Activated CD8-positive, alpha-beta memory T cell treated with anti-CD3 and anti-CD28 coated beads for 24 hours (primary cell): Measurements from ENCODE around the gene BAIAP2L2.

Experiments used
- DNase-seq: peaks from one replicate; pipeline ENCODE4 v3.0.0-alpha.2; 2020

BAIAP2L2 gene

DNA sequence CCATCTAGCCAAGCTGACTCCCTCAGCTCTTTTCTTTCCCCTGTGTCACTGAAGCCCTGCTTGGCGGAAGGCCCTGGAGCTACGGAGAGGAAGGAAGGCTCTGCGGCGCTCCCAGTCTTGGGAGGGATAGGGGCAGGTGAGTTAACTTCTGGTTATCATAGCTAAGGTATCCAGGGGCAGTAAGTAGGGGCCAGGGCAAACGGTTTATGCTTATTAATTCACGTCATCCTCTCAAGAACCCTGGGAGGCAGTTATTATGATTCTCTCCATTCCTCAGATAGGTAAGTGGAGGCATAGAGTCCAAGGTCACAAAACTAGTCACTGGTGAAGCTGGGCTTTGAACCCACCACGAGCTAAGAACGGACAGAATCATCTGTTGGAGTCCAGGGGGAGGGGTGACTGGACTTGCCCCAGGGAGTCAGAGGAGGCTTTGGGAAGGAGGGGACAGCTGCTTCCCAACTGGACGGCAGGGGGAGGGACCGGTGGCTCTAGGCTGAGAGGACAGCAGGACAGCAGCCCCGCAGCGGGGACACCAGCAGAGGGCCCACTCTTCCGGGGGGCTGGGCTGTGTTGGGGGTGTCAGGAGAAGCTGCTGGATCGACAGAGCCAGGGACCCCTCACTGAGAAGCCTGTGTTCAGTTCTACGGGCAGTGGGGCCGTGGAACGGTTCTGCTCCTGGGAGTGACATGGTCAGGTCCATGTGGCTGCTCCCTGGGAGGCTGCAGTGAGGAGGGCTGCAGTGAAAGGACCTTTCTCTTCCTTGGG is 3.5 kb downstream of the BAIAP2L2 start:
- no peak for DNase-seq

DNA sequence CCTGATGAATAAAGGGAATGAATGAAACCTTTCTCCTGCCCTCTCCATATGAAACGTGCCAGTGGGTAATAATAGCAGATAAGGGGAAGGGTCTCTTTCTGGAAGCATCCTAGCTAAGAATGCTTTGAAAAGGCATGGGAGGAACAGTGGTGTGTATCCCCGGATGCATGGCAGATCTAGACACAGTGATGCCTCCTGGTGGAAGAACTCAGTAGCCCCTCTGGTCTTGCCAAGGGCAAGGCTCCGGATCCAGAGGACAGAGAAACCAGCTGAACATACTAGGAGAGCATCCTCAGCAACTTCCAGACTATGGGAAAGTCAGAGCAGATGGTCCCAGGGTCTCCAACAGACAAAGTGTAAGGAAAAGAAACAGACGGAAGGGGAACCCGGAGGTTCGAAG is 6.4 kb downstream of the BAIAP2L2 start:
- DNase-seq = no peak

DNA sequence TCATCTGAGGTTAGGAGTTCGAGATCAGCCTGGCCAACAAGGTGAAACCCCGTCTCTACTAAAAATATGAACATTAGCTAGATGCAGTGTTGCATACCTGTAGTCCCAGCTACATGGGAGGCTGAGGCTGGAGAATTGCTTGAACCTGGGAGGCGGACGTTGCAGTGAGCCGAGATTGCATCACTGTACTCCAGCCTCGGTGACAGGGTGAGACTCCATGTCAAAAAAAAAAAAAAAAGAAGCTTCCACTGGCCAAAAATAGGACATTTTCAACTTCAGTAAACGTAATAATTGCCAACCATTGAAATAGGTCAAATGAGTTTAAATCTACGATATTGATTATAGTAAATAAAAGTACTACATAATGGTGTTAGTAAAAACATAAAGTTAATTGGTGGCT is 6.8 kb downstream of the BAIAP2L2 start:
- DNase-seq = no peak

DNA sequence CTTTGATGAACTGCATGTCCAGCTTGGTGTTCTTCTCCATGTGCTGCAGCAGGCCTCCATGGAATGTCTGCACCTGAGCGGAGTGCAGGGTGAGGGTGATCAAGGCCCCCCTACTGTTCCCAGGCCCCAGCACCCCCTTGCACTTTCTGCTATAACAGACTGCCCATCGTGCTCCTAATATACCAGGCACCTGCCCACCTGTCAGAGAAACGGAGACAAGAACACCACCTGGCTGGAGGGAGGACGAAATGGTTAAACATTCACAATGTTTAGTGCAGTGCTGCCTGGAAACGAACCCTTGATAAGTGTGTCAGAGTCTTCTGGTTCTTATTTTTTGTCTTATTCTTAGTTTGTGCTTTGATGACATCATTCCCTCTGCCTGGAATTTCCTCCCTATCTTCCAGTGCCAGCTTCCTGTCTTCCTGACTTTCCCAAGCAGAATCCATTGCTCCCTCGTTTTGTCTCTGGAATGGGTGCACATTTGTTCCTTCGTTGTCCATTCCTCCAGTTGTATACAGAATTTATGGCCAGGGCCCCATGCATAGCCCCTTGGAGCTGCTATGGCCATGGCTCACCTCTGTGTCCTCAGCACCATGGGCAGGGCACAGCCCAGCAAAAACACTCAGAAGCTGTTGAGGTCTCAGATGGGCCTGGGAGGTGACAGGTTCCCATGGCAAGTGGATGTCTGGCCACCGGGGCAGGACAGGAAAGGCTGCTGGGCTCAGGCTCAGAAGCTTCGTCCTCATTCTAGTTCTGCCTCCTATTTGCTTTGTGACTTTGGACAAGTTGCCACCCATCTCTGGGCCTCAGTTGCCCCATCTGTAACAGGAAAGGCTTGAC is 11.9 kb downstream of the BAIAP2L2 start:
- no peak for DNase-seq

DNA sequence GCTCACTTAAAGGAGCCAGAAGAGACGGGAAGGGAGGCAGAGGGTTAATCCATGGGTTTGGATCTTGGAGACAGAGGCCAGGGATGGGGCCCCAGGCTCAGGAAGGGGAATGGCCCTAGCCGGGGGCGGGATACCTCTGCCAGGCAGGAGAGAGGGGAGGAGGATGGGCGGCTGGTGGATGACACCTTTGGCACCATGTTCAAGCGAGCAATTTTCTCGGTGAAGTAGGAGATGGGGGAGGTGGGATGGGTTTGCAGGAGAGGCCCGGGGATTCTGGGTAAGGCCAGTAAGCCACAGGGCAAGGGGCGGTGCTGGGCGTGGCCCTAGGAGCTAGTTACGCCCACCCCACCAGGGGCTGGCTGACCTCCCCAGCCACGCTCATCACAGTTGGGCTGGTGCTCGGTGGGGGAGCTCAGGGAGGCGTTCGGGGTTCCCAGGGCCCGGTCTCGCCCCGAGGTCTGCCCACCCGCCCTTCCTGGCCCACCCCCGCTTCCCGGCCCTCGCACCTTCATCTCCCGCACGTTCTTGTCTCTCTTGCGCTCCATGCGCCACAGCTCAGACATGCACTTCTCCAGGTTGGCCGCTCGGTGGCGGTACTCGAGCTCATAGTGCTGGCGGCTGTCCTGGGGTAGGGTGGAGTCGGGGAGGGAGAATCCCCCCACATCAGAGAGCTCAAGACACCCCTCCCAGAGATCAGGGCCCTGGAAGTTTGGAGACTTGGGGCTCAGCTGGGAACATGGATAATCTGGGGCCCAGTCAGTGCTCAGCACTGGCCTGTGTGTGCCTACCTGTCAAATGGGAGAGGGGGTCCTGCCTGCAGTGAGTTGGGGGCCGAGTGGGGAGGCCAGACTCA is 12.7 kb downstream of the BAIAP2L2 start:
- no peak for DNase-seq

DNA sequence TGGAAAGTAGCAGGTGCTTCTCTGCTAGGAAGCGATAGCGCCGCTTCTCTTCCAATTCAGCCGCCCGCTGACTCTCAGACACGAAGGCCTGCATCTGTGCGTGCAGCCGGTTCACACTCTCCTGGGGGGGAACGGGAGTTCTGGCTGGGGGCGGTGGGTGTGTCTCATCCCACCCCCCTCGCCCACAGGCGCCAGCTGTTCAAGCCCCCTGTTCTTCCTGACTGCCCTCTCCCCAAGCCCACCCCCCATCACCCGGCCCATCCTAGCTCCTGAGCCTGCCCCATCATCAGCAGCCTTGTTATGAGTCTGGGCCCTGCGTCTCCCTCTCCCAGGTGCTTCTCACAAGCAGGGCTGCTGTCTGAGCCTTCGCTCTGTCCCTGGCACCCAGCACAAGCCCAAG is 13.4 kb downstream of the BAIAP2L2 start:
- DNase-seq = no peak

DNA sequence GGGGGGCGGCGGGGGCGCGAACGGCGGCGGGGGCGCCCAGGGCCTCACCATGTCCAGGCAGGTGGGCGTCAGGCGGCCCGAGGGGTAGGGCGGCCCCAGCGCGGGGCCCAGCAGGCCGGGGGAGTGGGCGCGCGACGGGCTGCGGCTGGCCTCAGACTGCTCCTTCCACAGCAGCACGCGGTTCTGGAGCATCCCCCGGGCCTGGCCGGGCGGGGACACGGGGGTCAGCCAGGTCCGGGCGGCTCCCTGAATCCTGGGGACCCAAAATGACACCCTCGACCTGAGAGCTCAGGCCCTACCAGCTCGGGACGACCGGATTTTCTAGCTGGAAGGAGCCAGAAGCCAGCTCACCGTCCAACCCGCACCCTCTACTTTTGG is 21.0 kb downstream of the BAIAP2L2 start:
- no peak for DNase-seq

DNA sequence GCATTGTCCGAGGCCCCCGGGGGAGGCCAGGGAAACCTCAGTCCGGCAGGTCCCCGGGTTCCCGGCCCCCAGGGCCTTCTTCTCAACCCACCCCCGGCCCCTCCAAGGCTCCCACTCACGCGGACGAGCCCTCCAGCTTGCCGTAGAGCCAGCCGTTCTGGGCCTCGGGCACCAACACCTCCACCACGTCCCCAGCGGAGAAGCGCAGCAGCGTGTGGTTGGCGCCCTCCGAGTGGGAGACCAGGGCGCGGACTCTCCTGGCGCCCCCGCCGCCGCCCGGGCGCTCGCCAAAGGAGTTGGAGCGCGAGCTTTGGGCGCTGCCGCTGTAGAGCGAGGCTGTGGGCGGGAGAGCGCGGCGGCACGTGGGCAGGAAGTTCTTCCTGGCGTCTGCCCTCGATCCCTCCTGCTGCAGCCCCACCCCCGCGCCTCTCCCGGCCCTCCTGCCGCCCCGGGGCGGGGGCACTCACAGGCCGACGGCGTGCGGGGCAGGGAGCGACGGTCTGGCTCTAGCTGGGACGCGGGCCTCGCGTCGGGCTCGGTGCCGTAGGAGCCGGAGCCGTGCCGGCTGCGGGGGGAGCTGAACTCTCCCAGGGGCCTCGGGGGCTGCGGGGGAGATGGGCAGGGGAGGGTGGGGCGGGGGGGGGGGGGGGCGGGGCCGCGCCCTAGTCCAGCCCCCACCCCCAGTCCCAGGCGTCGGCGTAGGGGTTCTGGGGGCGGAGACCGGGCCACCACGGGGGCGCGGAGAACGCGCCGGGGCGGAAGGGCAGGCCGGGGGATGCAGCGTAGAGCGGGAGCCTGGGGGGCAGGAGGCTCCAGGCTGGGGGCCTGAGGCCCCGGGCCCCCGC is 21.6 kb downstream of the BAIAP2L2 start:
- DNase-seq = no peak

DNA sequence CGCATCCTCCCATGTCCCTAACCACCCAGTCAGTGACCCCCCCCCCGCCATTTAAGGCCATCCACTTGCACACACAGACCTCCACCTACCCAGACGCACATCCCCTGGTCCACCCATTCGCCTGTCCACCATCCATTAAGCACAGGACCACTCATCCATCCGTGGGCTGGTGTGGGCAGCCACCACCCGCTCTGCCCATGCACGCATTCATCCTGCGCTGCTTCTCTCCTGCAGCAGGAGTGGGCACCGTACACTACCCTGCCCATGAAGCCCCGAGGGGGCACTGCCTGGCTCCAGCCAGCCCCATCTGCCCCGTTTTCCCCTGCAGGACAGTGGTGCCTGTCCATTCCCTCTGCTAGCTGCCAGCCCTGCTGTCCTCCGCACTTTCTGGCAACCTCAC is 22.6 kb downstream of the BAIAP2L2 start:
- no peak for DNase-seq

DNA sequence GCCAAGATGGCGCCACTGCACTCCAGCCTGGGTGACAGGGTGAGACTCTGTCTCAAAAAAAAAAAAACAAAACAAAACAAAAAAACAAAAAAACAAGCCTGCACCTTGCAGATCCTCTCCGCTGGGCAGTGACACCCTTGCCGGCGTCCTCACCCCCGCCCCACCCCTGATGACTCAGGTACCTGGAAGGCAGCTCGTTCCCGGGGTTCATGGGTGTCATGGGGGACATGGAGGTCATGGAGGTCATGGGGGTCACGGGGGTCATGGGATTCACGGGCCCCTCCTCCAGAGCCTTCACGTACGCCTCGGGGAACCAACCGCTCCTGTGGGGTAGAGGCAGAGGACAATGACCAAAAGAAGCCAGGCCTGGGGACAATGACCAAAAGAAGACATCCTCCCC is 23.5 kb downstream of the BAIAP2L2 start:
- no peak for DNase-seq

DNA sequence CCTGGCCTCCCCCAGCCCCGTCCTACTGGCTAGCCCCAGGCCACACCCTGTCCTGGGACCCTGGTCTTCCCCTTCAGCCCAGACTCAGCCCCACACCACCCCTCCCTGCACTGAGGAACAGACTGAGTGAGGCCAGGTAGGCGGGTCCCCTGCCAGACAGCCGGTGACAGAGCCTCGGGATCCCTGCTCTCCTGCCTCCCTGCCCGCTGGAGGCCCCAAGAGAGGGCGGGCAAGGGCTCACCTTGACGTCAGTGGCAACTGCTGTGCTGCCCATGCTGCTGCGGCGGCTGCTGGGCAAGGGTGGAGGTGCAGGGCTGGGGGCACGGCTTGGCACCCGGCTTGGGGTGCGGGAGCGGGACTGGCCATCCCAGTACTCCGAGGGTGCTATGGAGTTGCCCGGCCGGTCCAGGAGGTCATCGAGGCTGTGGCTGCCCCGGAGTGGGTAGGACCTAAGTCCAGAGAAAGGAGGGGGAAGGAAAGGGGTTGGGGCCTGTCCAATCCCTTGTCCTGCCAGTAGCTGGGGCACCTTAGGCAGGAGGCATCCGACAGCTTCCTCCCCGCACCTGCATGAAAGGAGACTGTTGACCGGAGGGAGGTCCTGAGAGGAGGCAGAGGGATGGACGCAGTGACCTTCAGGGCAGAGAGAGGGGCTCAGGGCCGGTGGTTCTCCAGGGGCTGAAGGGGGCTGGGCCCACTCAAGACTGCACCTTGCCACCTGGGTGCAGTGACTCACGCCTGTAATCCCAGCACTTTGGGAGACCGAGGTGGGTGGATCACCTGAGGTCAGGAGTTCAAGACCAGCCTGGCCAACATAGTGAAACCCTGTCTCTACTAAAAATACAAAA is 24.3 kb downstream of the BAIAP2L2 start:
- no peak for DNase-seq

DNA sequence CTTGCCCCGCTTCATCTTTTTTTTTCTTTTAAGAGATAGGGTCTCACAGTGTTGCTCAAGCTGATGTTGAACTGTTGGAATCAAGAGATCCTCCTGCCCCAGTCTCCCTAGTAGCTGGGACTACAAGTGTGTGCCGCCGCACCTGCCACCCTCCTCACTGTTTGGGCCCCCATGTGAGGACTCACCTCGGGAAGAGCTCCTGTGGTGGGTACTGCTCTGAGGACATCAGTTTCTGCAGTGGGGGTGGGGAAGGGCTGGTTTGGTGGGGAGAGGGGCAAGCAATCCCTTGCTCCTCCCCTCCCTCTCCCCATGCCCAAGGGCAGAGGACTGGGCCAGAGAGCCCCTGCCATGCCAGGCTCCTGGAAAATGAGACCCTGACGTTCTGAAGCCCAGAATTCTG is 25.0 kb downstream of the BAIAP2L2 start:
- DNase-seq = no peak

DNA sequence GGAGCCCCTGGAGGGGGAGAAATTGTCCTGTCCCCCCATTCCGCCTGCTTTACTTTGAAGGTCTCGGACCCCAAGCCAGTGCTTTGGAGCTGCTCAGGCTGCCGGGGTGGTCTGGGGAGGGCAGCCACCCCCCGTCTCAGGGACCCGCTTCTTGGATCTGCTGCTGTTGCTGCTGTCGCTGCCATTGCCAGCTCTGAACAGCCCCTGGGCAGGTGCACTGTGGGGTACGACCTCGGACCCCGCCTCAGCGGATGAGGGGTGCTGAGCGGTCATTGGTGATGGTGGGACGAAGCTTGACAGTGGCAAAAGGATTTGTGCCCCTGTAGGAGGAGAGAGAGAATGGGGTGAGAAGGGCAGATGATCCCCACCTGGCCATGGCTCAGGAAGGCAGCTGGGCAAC is 25.4 kb downstream of the BAIAP2L2 start:
- no peak for DNase-seq

DNA sequence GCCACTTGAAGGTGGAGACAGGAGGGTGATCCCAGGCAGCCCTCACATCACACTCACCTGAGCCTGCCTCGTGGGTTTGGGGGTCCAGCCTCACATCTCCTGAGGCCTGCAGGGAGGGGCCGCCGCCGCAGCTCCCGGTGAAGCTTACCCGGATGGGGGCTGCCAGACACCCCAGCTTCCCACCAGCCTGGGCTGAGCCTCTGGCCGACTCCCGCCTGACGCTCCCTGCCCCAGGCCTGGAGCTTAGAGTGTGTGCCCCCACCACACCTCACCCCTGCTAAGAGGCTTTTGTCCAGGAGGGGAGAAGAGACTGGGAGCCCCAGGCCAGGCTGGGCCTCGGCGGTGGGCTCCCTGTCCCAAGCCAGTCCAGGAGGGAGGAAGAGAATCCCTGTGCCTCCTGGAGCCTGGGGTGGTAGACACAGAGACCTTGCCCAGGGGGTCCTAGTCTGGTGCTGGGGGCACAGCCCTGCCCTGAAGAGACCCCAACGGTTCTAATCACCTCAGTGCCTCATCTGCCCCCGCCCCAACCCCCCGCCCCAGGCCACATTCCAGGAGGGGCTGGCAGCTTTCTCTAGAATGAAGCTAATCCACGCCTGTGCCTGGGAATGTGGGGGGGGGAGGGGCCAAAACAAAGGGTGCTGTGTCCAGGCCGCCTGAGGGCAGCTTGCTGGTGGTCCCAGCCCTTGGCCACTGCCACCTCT is 26.4 kb downstream of the BAIAP2L2 start, which contains the start of gene SLC16A8:
Gene SLC16A8, minus strand, starts transcription at position 254 of the 701 bp plus-strand sequence. CDS start 1,311 bp downstream, outside the sequence.
- DNase-seq = no peak

DNA sequence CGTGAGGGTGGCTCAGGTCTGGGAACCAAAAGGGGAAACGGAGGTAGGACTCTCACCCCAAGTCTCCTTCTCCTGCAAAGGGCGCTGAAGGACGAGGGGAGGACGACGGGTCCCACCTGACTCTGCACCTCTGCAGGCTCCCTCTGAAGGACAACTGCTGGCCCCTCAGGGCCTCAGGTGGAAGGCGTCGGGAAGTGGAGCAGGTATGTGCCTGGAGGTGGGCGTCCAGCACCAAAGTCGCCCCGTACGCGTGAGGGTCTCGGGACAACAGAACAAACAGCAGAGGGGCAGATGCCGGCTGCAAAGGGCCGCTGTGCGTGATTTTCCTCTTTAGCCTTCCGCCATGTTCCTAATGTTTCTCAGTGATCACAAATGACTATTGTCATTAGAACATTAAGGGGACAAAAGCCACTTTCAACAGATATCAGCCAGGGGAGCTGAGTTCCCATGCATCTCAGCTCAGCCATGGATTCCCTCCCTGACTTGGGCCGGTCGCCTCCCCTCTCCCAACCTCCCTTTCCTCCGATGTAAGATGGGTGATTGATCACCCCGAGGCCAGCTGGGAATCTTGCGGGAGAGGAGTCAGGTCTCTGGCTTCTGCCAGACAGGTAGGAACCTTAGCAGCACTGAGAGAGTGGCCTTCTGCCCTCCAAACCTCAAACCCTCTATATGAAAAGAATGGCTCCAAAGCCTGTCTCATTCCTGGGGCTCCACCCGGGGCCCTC is 27.3 kb downstream of the BAIAP2L2 start:
- DNase-seq = no peak

DNA sequence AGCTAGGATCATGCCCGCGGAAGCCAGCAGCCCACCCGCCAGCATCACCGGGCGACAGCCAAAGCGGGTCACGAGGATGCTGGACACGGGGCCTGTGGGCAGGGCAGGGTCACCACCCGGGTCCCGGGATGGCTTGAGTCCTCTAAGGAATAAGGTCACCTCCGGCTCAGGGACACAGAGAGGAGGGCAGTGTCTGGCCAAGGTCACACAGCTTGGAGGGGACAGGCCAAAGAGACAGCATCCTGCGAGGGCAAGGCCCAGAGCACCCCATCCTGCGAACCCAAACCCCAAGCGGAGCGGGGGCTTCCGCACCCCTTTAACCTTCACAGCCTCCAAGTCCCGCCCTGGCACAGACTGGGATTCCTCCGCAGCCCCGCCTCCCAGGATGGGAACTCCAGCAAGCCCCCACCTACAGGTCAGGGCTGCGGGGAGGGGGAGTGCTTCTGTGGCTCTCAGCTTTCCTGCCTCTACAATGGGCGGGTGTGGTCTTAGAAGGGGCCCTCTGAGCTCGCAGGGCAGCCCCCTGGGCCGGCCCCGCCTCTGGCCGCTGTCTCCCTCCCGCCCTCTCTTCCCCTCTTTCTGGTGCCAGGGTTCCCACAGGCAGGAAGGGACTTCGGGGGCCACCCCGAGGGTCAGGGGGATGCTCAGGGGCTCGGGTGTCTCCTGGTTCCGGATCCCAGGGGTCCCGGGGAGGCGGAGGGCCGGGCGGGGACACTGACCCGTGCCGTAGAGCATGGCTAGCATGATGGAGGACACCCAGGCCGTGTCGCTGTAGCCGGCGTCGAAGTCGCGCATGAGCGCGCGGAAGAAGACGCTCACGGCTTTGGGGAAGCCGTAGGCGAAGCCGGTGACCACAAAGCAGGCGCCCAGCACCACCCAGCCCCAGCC is 28.3 kb downstream of the BAIAP2L2 start:
- peak; percentile 64 for DNase-seq

DNA sequence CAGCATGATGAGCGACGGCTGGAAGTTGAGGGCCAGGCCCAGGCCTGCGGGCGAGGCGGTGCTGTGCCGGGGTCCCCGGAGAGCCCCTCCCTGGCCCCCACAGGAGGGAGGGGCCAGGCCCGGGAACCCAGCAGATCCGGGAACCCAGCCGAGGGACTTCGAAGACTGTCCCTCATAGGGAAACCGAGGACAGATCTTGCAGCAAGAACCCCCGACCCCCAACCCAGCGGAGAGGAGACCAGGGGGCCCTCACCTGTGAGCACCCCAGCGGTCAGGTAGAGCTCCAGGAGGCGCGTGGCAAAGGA is 28.9 kb downstream of the BAIAP2L2 start:
- DNase-seq = no peak

DNA sequence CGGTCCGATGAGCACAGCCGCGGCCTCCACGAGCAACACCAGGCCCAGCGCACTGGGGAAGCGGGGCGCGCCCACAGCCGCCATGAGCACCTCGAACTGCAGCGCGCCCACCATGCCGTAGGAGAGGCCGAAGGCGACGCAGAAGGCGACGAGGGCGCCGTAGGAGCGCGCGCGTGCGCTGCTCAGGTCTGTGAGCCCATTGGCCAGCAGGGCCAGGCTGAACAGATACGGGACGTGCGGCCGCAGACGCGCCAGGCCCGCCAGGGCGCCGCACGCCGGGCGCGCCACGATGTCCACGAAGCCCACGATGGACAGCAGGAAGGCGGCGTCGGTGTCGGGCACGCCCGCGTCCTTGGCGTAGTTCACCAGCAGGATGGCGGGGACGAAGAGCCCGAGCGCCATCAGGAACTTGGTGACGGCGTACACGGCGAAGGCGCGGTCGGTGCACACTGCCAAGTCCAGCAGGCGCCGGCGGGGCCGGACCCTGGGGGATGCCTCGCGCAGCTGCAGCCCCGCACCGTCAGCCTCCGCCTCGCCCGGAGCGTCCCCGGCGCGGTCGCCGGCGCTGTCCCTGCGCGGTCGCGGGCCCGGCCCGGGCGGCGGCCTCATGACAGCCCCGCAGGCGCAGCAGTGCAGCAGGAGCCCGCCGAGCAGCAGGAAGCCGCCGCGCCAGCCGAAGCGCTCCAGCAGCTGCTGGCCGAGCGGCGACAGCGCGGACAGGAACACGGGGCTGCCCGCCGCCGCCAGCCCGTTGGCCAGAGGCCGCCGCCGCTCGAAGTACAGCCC is 29.4 kb downstream of the BAIAP2L2 start:
- no peak for DNase-seq
